ENCODE data around the gene SMG7. TPM values are rescaled to one million over a fixed set of nuclear protein-coding genes. Genes with fewer than 3 reads are reported as not detected.
A peak's percentile ranks its signal among the peaks of the same experiment; 100 is the strongest.
"Not testable (repeated sequence)": the region's sequence is repeated elsewhere in the genome, so short reads cannot be mapped to it uniquely, and the experiment has no call there.

SMG7 gene
- 10 to 100 TPM; 49.3 to 54.2 TPM for total RNA-seq

- H3K4me1 Mint-ChIP-seq (ENCODE audit: low read depth), result peaks cover 23% of the 10 kb centered on the region
- H3K27me3 Mint-ChIP-seq (ENCODE audit: low read depth), result no peaks in the 10 kb centered on the region
- intact Hi-C loops (cut with micrococcal nuclease), result loop anchor here (1.0 to 5.0 kb wide), 8 partner anchors 9 to 1844 kb away; partner anchors contain the start of genes DHX9, EDEM3 and IVNS1ABP
- H3K4me3 Mint-ChIP-seq, result peak within 1 kb of the TSS; percentile 81
- DNase-seq, result peak; percentile 65
- CTCF ChIA-PET, result interaction anchor here (0.7 to 1.3 kb wide), 3 partner anchors 13 to 224 kb away, joined by 3 read pairs; no protein-coding TSS in a partner anchor
- peaks cover 7% of the 10 kb centered on the region for H3K36me3 Mint-ChIP-seq (ENCODE audit: low read depth)
- H3K9me3 Mint-ChIP-seq, result no peaks in the 10 kb centered on the region
- H3K27ac Mint-ChIP-seq, result peak within 1 kb of the TSS; percentile 99
Measured at GRCh38 chr1:183472488-183473216, at the start of gene SMG7. TSS of gene SMG7 (plus strand) at chr1:183472499. CDS start at chr1:183472621, 122 bp downstream.

GRCh38 chr1:183423541-183423940, 48.8 kb upstream of the SMG7 start:
- Mint-ChIP-seq H3K4me1 (ENCODE audit: low read depth) (peaks cover 3% of the 10 kb centered on the region), H3K27me3 (ENCODE audit: low read depth) (peaks cover 29% of the 10 kb centered on the region), H3K27ac (no peak overlapping the region), H3K36me3 (ENCODE audit: low read depth) (no peaks in the 10 kb centered on the region), H3K9me3 (no peaks in the 10 kb centered on the region), H3K4me3 (no peak overlapping the region)
- CTCF ChIA-PET, result no interaction called here
- intact Hi-C loops (cut with micrococcal nuclease), result no loop called here
- no peak for DNase-seq

- no peak for DNase-seq
- CTCF ChIA-PET, result no interaction called here
- Mint-ChIP-seq H3K27ac (no peak overlapping the region), H3K4me3 (no peak overlapping the region), H3K4me1 (ENCODE audit: low read depth) (no peaks in the 10 kb centered on the region), H3K9me3 (no peaks in the 10 kb centered on the region), H3K27me3 (ENCODE audit: low read depth) (peaks cover 24% of the 10 kb centered on the region), H3K36me3 (ENCODE audit: low read depth) (no peaks in the 10 kb centered on the region)
- intact Hi-C loops (cut with micrococcal nuclease), result no loop called here
Measured at GRCh38 chr1:183424691-183425090, 47.6 kb upstream of the SMG7 start.

GRCh38 chr1:183427591-183427990, 44.7 kb upstream of the SMG7 start:
- not testable (repeated sequence) for H3K27ac Mint-ChIP-seq, H3K4me3 Mint-ChIP-seq, H3K9me3 Mint-ChIP-seq

GRCh38 chr1:183431840-183432547, 40.3 kb upstream of the SMG7 start:
- Mint-ChIP-seq H3K4me3 (no peak overlapping the region), H3K27me3 (ENCODE audit: low read depth) (peaks cover 19% of the 10 kb centered on the region), H3K27ac (no peak overlapping the region), H3K4me1 (ENCODE audit: low read depth) (no peaks in the 10 kb centered on the region), H3K9me3 (no peaks in the 10 kb centered on the region), H3K36me3 (ENCODE audit: low read depth) (no peaks in the 10 kb centered on the region)
- no peak for DNase-seq
- intact Hi-C loops (cut with micrococcal nuclease), result no loop called here
- CTCF ChIA-PET, result interaction anchor here (0.5 kb wide), 1 partner anchor 107 kb away, joined by 3 read pairs; no protein-coding TSS in a partner anchor

More at GRCh38 chr1:183427591-183427990, 44.7 kb upstream of the SMG7 start:
- CTCF ChIA-PET; intact Hi-C loops (cut with micrococcal nuclease); DNase-seq; H3K4me1 Mint-ChIP-seq (ENCODE audit: low read depth); H3K36me3 Mint-ChIP-seq (ENCODE audit: low read depth): not testable (repeated sequence)
- peaks cover 19% of the 10 kb centered on the region for H3K27me3 Mint-ChIP-seq (ENCODE audit: low read depth)

GRCh38 chr1:183432548-183432875, 39.8 kb upstream of the SMG7 start:
- CTCF ChIA-PET, result no interaction called here
- no peak overlapping the region for H3K27ac Mint-ChIP-seq
- no peaks in the 10 kb centered on the region for H3K9me3 Mint-ChIP-seq
- H3K4me1 Mint-ChIP-seq (ENCODE audit: low read depth), result no peaks in the 10 kb centered on the region
- no peak for DNase-seq
- intact Hi-C loops (cut with micrococcal nuclease), result no loop called here
- H3K27me3 Mint-ChIP-seq (ENCODE audit: low read depth), result peaks cover 19% of the 10 kb centered on the region
- H3K36me3 Mint-ChIP-seq (ENCODE audit: low read depth), result no peaks in the 10 kb centered on the region
- H3K4me3 Mint-ChIP-seq, result no peak overlapping the region

GRCh38 chr1:183433703-183434102, 38.6 kb upstream of the SMG7 start:
- DNase-seq, result no peak
- Mint-ChIP-seq H3K36me3 (ENCODE audit: low read depth) (no peaks in the 10 kb centered on the region), H3K27me3 (ENCODE audit: low read depth) (peaks cover 19% of the 10 kb centered on the region), H3K27ac (no peak overlapping the region), H3K9me3 (no peaks in the 10 kb centered on the region), H3K4me3 (no peak overlapping the region), H3K4me1 (ENCODE audit: low read depth) (no peaks in the 10 kb centered on the region)
- intact Hi-C loops (cut with micrococcal nuclease), result no loop called here
- CTCF ChIA-PET, result no interaction called here

GRCh38 chr1:183435497-183435896, 36.8 kb upstream of the SMG7 start:
- H3K9me3 Mint-ChIP-seq, result no peaks in the 10 kb centered on the region
- no peaks in the 10 kb centered on the region for H3K36me3 Mint-ChIP-seq (ENCODE audit: low read depth)
- peaks cover 9% of the 10 kb centered on the region for H3K27me3 Mint-ChIP-seq (ENCODE audit: low read depth)
- no peak overlapping the region for H3K27ac Mint-ChIP-seq
- CTCF ChIA-PET, result no interaction called here
- no peak overlapping the region for H3K4me3 Mint-ChIP-seq
- intact Hi-C loops (cut with micrococcal nuclease), result no loop called here
- no peaks in the 10 kb centered on the region for H3K4me1 Mint-ChIP-seq (ENCODE audit: low read depth)
- no peak for DNase-seq

GRCh38 chr1:183438060-183438459, 34.2 kb upstream of the SMG7 start:
- H3K27me3 Mint-ChIP-seq (ENCODE audit: low read depth), result peaks cover 9% of the 10 kb centered on the region
- no peaks in the 10 kb centered on the region for H3K36me3 Mint-ChIP-seq (ENCODE audit: low read depth)
- H3K9me3 Mint-ChIP-seq, result no peaks in the 10 kb centered on the region
- no peak overlapping the region for H3K4me3 Mint-ChIP-seq
- intact Hi-C loops (cut with micrococcal nuclease), result no loop called here
- CTCF ChIA-PET, result no interaction called here
- H3K4me1 Mint-ChIP-seq (ENCODE audit: low read depth), result no peaks in the 10 kb centered on the region
- H3K27ac Mint-ChIP-seq, result no peak overlapping the region
- DNase-seq, result no peak

GRCh38 chr1:183443011-183443410, 29.3 kb upstream of the SMG7 start:
- Mint-ChIP-seq H3K4me3 (no peak overlapping the region), H3K36me3 (ENCODE audit: low read depth) (no peaks in the 10 kb centered on the region), H3K4me1 (ENCODE audit: low read depth) (no peaks in the 10 kb centered on the region), H3K27ac (no peak overlapping the region), H3K9me3 (no peaks in the 10 kb centered on the region), H3K27me3 (ENCODE audit: low read depth) (no peaks in the 10 kb centered on the region)
- CTCF ChIA-PET, result interaction anchor here (1.1 to 1.6 kb wide), 2 partner anchors 78 to 211 kb away, joined by 3 read pairs; no protein-coding TSS in a partner anchor
- intact Hi-C loops (cut with micrococcal nuclease), result no loop called here
- DNase-seq, result no peak

GRCh38 chr1:183443466-183443865, 28.8 kb upstream of the SMG7 start:
- DNase-seq, result no peak
- Mint-ChIP-seq H3K4me3 (no peak overlapping the region), H3K4me1 (ENCODE audit: low read depth) (no peaks in the 10 kb centered on the region), H3K27me3 (ENCODE audit: low read depth) (no peaks in the 10 kb centered on the region), H3K27ac (no peak overlapping the region), H3K9me3 (no peaks in the 10 kb centered on the region), H3K36me3 (ENCODE audit: low read depth) (no peaks in the 10 kb centered on the region)
- intact Hi-C loops (cut with micrococcal nuclease), result no loop called here
- CTCF ChIA-PET, result interaction anchor here (1.1 to 1.6 kb wide), 2 partner anchors 78 to 211 kb away, joined by 3 read pairs; no protein-coding TSS in a partner anchor

GRCh38 chr1:183444243-183444642, 28.1 kb upstream of the SMG7 start:
- Mint-ChIP-seq H3K27me3 (ENCODE audit: low read depth) (no peaks in the 10 kb centered on the region), H3K9me3 (no peaks in the 10 kb centered on the region), H3K4me3 (no peak overlapping the region), H3K36me3 (ENCODE audit: low read depth) (no peaks in the 10 kb centered on the region), H3K27ac (no peak overlapping the region), H3K4me1 (ENCODE audit: low read depth) (no peaks in the 10 kb centered on the region)
- no peak for DNase-seq
- intact Hi-C loops (cut with micrococcal nuclease), result no loop called here
- CTCF ChIA-PET, result no interaction called here
